ENCODE data around the gene PIN1.

Gene PIN1

GRCh38 chr19:9878511-9879196 is 43.5 kb downstream of the PIN1 start:
- DNase-seq (ENCODE audit: extremely low read depth, low read depth) = no peak
- no peak for TF ChIP-seq CTCF (IDR thresholded peaks at IDR 0.05; ENCODE audit: low read depth, low read length)

DNA sequence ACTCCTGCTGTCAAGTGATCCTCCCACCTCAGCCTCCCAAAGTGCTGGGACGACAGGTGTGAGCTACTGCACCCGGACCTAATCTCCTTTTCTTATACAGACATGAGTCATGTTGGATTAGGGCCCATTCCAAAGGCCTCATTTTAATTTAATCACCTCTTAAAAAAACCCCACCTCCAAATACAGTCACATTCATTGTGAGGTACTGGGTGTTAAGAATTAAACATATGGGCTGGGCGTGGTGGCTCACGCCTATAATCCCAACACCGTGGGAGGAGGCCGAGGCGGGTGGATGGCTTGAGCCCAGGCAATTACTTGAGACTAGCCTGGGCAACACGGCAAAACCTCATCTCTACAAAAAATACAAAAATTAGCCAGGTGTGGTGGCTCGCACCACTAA is 46.6 kb downstream of the PIN1 start:
- no peak for DNase-seq (ENCODE audit: extremely low read depth, low read depth)
- TF ChIP-seq CTCF (IDR thresholded peaks at IDR 0.05; ENCODE audit: low read depth, low read length) = no peak

DNA sequence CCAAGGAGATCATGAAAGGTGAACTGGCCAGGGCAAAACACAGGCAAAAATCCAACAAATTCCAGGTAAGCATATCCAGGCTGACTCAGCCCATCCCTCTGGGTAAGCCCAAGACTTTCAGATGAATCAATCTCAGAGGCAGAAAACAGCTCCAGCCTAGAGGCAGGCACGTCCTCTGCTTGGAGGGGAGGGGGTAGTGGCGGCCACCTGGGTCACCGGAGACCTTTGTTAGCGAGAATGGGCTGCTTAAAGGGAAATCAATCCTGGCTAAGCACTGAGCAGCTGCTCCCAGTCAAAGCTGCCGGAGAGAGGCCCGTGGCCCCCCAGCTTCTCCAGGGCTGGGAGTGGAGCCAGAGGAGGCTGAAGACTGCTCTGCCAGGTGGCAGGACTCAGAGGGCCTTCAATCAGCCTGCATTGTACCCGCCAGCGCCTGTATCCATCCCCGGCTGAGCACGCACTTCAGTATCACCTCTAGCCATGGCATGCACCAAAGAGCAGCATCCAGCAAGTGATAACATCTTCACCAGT is 48.2 kb downstream of the PIN1 start:
- DNase-seq (ENCODE audit: extremely low read depth, low read depth) = no peak
- no peak for TF ChIP-seq CTCF (IDR thresholded peaks at IDR 0.05; ENCODE audit: low read depth, low read length)

- no peak for DNase-seq (ENCODE audit: extremely low read depth, low read depth)
- TF ChIP-seq CTCF (IDR thresholded peaks at IDR 0.05; ENCODE audit: low read depth, low read length) = no peak
Measured at GRCh38 chr19:9883764-9884163, 48.6 kb downstream of the PIN1 start.

- peak; percentile 51 for TF ChIP-seq CTCF (IDR thresholded peaks at IDR 0.05; ENCODE audit: low read depth, low read length)
- peak; percentile 7 for DNase-seq (ENCODE audit: extremely low read depth, low read depth)
Measured at GRCh38 chr19:9885077-9885552, 50.0 kb downstream of the PIN1 start.

DNA sequence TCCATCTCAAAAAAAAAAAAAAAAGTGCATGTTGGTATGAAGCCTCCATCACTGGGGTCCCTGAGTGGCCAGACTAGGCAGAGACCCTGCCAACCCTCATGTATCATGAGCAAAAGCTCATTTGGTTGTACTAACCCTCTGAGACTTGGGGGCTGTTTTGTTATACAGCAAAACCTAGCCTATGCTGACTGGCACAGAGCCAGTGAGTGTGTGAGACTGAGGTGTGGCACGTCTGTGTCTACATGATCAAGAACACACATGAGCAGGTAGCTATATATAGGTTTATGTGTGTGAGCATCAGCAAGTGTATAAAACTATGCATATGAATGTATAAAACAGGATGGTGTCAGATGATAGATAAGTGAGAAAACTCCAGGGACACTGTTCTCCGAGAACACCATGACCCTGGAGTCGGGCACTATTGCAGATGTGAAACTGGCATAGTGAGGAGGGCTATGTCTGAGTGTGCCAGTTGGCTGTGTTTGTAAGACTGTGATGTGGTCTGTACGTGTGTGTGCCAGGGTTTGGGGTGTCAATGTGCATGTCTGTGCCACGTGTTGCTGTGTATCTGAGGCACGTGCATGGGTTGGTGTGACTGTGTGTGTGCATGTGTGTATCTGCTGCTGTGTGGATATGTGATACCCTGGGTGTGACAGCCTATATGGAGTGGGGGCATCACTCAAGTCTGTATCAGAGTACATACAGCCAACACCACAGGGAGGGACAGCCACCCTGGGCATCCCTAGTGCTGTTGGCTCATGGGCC is 56.7 kb downstream of the PIN1 start:
- DNase-seq (ENCODE audit: extremely low read depth, low read depth) = no peak
- TF ChIP-seq CTCF (IDR thresholded peaks at IDR 0.05; ENCODE audit: low read depth, low read length) = no peak
